GM21367 (cell line): Measurements from ENCODE around the gene PDZD7.

Source experiments
- ATAC-seq: cut with Tn5 transposase; IDR thresholded peaks from one replicate; pipeline ENCODE4 v1.9.1; 2021; ENCODE audit not compliant: unreplicated experiment

The PDZD7 gene

DNA sequence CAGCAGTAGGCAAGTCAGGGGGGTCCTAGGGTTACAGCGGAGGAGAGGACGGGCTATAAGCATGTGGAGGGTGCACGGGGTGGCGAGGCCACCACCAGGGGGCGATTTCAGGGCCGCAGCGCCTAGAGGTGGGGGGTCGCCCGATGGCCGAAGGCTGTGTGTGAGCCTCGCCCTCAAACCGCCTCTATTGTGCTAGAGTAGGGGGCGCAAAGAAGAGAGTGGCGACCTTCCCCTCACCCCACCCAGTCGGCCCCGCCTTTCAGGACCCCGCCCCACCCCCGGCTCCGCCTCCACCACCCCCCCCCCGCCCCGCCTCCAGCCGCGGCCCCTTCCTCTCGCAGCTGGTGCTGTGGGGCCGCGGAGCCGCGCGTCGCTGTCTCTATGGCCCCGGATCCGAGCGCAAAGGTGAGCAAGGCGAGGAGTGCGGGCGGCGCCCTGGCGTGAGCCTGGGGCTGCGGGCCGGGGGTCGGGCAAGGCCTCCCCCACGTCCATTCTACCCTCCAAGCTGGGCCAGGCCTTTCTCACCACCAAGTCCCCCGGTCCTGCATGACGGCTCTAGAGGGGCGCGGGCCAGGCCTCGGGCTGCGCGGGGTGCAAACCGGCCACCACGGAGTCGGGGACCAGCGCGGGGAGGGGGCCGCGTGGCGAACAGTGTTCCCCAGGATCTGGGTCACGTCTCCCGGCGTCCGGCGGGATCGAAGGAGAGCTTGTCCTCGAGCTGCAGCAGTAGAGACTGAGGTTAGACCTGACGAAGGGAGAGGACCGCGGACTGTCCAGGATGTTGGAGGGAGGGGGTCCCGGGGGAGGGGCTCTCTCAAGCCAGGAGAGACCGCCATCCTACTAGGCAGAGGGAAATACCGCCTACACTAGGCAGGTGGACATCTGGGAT lies 61.5 kb downstream of the PDZD7 start, which contains the start of gene SEMA4G:
SEMA4G (plus strand) TSS at position 318 of the 889 bp plus-strand sequence. CDS start 3,409 bp downstream, outside the sequence.
- no peak for ATAC-seq

DNA sequence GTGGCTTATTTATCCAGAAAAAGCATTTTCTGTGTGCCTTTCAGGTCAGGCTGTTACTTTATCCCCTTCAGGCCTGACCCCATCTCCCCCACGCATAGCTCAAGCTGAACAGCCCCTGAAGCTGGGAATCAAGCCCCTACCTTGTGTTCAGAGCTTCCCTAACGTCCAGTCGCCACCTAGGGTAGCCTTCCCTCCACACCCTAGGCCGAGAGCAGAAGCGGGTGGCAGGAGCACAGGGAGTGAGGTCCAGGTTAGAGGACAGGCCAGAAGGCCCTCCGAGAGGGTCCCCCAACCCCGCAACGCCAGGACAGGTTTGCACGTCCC lies 62.1 kb downstream of the PDZD7 start:
- no peak for ATAC-seq

DNA sequence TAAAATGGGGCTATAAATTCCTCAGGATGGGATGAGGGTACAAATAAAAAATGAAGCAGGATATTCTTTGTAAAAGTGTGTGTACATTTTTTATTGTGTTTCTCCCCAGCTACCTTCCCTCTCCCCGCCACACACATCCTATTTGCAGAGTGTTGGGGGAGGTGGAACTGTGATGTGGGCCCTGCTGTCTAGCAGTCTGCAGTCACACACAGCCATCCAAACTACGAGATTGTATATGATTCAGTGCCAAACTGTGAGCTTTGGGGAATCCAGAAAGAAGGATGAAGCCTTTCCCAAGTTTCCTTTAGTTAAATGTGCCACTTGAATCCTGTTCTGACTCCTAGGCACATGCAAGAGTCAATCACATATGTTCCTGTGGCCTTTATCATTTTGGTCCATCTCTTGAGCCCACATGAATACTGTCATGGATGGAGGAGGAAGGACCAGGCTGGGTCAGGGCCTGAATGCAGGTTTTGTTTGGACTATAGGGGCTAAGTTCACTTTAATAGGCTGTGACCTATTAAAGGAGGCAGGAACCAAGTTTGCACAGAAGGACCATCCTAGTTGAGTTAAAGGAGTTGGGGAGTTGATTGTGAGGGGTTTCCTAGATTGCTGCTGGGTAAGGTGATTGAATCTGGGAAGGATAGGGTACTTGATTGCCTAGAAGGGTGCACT lies 62.7 kb downstream of the PDZD7 start:
- ATAC-seq, result no peak

DNA sequence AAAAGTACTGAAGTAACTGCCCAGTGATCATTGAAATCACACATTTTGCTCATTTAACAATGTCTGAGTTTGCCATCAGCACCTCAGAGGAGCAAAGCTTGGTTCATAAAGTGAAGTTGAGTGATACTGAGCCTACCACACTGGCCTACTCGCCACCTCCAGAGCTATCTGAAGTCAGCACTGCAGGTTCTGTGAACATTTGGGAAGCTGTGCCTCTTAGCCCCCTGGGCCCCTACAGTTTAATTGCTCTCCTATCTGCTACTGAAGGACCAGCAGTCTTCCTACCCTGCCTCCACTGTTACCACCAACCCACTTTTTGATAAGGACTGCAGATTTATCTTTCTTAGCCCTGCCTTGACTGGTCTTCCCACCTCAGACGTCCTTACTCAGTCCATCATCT lies 63.6 kb downstream of the PDZD7 start:
- ATAC-seq, result no peak

DNA sequence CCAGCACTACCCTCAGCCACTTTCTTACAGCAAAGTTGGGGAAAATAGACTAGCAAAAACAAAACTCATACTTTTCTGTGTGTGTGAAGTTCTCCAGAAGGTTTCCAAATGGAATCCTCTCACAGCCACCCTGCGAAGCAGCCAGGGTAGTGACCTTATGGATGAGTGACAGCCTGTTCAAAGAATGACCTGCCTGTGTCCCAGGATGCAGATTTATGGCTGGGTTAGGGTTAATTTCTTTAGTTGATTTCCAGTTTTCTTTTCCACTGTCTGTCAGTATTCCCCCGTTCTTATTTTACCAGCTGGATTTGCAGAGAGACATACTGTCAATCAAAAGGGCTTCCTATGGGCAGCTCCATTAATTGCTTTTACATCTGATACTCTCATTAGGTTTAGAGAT lies 64.0 kb downstream of the PDZD7 start:
- no peak for ATAC-seq

DNA sequence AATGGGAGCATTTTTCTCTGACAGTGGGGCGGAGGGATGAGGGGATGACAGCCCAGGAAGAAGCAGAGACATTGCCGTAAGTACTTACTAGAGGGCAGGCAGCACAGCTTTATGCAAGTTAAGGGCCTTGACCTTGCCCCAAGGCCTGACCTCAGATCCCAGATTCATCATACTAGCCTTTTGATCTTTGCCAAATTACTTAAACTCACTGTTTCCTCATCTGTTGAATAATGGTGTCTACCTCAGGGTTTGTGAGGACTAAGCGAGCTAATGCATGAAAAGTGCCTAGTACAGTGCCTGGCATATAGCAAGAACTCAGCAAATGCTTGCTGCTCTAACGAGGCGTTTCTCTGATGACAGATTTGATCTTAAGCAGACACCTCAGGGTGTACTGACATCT lies 65.1 kb downstream of the PDZD7 start:
- ATAC-seq, result no peak

DNA sequence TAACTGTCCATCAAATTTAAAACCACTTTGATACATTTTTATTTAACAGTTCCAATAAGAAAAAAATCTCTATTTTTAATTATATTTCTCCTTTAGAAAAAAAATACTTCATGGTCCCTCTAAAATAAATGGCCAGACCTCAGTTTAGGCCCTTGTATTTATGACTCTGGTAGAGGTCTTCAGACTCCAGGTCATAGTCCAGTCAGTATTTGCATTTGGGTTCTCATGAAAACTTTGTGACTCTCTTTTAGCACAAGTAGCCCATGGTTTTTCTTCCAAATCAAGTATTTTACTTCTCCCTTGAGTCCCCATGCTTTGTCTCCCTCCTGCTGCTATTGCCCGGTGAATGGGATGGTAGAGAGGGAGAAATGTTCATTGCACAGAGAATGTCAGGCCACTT lies 67.1 kb downstream of the PDZD7 start:
- ATAC-seq, result no peak

DNA sequence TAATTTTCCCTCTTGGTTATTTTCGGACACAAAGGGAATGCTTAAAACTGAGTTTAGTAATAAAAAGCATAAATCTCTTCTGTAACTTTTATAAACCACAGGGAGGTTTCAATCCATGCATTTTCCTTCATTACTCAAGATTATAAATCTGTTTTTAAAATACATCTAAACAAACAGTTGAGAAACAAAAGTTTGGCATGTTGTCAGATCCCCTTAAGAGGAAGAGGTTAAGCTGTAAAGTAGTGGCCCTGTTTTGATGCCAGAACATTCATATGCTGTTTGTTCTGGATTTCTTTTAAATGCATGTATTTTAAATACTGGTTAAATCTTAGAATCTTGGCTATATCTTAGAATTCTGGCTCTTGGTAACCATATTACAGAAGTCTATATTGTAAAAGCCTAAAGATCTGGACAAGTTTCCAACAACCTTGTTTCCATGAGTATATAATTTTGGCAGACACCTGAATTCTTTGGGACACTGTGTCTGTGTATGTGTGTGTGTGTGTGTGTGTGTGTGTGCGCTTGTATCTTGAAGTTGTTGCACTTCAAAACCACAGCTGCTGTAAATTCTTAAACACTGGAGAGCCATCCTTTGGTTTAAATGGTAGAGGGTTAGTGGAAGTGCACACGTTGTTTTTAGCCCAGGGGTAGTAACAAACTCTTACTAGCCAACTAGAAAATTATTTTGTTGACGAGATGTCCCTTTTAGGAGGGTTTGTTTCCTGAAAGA lies 68.4 kb downstream of the PDZD7 start:
- ATAC-seq, result no peak

DNA sequence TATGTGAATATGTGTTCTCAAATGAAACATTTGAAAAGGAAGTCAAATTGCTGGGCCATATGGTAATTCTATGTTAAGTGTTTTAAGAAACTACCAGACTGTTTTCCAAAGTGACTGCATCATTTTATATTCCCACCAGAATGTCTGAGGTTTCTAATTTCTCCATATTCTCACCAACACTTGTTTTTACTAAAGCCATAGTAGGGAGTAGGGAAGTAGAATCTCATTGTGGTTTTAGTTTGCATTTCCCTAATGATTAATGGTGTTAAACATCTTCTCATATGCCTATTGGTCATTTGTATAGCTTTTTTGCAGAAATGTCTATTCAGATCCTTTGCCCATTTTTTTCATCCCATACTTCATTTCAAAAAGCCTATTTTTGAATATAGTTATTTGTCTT lies 70.7 kb downstream of the PDZD7 start:
- ATAC-seq, result no peak
